ENCODE measurements around the gene AVP.

- TF ChIP-seq POLR2A (IDR thresholded peaks at IDR 0.05; ENCODE audit: low read depth, low read length) (no peak), SPI1 (IDR thresholded peaks at IDR 0.05; ENCODE audit: low read depth, low read length) (no peak), TAF1 (IDR thresholded peaks at IDR 0.05; ENCODE audit: low read depth, low read length) (no peak)
Measured at GRCh38 chr20:3088031-3088430, 3.5 kb upstream of the AVP start.

Measured in GM12891 (cell line).